ENCODE data around the gene HOXD8.

The HOXD8 gene

DNA sequence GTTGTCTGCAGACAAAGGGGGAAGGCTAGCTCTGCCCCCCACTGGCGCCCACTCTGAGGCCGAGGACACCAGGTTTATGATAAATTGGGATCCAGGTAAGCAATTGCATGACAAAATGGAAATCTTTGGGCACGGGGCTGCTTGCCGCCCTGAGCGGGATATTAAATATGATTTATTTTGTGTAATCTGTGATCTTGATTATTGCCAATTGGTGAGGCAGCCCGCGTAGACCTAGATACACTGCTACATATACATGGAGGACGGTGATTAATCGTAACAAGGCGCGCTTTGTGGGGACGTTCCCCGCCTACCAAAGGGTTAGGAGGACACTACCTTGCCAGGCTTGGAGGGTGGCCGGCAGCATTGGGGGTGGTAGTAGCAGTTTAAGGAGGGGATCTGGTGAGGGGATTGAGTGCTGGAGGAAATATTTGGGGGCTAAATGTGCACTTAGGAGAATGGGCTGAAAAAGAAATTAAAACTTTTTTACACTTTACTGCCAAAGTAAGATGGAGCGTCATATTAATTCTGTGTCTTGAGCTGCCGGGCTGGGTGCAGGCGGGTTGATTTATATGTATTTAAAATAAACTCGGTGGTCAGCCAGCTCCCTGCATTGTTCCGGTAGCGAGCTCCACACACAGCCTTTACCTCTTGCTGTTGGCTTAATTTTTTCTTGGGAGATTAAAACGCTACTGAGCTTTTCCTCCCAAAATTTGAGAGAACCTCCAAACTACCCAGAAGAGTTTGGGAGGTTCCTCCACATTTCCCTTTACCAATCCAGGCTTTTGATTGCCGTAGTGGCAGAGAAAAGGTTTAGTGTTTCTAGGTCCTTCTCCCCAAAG is 31.7 kb downstream of the HOXD8 start:
- FAIRE-seq: no peak

DNA sequence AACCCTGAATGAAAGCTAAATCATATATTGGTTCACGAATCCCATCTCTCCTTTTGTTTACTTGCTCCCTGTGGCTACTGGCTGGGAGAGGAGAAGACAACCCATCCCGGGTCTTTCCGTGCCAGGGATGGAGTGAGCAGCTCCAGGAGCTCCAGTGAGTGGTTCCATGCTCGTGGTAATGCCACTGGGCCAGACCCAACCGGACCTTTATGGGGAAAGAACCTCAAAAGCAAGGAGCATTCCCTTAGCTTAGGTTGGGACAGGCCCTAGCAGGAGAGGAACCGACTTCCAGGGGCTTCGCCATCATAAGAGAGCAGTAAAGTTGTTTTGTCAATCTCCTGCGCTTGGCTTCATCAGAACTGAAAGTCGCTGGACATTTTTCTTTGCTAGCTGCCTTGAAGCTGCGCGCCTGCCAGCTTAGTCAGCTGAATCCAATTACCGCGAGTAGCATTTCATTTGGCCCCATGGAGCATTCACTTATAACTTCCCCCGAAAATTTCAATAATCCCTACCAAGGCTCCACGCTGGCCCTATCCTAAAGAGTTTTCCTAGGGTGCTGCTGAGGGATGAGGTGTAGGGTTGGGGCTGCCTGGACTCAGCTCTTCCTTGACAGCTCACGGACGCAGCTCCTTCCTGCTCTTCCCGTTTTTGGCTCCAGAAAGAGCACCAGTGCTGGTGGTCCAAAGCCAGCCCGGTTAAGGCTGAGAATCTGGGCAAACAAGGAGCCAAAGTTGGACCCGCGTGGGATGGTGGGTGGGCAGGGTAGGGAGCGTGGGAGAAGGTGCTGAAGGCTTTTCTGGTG is 32.5 kb downstream of the HOXD8 start:
- FAIRE-seq: no peak

DNA sequence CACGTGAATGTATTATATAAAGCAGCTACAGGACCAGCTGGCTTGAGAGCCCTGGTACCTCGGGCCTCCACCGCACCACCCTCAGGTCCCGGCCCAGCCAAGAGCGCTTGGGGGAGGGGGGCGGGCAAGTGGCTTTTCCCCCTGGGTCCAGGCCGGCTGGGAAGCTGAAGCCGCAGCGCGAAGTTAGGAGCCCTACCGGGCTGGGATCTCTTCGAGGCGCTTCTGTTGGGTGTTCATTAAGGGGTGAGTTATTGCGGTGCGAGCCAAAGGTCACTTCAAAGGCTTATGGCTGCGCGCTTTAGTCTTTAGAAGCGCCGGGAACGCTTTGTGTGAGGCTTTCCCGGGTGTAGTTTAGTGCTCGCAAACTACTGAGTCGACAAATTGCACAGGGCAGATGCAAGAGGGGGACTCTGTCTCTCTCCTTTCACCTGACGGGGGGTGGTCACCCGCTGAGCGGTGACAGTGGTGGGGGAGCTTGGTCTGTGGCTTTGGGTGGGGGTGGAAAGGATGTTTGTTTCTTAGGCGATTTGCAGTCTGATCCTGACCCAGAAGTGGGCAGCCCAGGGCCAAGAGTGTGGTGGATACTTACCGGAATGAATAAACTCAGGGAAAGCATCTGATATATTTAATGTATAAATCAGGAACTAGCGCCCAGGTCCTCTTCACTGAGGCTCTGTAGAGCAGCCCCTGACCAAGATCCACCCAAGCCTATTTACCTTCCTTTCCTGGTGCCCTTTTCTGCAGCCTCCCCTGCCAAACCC is 33.6 kb downstream of the HOXD8 start:
- FAIRE-seq: no peak

- FAIRE-seq: no peak
Measured at GRCh38 chr2:176163672-176164056, 34.2 kb downstream of the HOXD8 start.

- no peak for FAIRE-seq
Measured at GRCh38 chr2:176164201-176164600, 34.7 kb downstream of the HOXD8 start.

- no peak for FAIRE-seq
Measured at GRCh38 chr2:176164611-176165369, 35.3 kb downstream of the HOXD8 start.

- FAIRE-seq: no peak
Measured at GRCh38 chr2:176165370-176166050, 36.0 kb downstream of the HOXD8 start.

DNA sequence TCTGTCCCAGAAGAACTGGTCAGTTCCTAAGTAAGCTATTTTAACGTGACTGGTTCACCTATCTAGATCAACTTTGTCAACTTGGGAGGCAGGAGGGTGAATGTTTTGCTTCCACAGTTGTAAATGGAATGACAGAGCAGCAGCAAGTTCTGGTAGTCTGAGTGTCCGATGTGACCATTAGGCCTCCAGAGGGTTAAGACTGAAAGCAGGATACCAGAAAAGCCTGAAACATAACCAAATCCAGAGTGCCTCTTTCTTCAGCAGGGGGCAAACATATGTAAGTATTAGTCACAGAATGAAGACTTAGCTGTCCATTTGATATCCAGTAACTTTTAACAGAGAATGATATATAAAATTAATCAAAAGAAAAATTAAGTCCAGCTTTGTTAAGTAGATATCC is 36.8 kb downstream of the HOXD8 start:
- FAIRE-seq: no peak

- no peak for FAIRE-seq
Measured at GRCh38 chr2:176167398-176167797, 37.9 kb downstream of the HOXD8 start.

GRCh38 chr2:176169181-176169580 is 39.7 kb downstream of the HOXD8 start:
- no peak for FAIRE-seq

DNA sequence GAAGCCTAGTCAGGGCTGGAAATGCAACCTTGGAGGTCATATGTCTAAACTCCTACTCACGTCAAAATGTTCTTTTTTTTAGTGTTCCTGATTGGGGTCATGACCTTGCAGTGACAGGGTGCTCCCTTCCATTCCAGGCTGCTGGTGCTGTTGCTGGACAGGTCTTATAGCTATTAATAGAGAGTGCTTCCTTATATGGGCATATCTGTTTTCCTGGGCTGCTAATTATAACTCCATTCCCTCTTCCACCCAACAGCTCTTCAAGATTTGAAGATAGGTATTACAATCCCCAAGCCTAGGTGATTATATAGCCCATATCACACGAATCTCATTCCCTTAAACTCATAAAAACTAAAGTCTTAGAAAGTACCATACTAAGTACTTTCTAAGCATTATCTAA is 40.2 kb downstream of the HOXD8 start:
- no peak for FAIRE-seq

DNA sequence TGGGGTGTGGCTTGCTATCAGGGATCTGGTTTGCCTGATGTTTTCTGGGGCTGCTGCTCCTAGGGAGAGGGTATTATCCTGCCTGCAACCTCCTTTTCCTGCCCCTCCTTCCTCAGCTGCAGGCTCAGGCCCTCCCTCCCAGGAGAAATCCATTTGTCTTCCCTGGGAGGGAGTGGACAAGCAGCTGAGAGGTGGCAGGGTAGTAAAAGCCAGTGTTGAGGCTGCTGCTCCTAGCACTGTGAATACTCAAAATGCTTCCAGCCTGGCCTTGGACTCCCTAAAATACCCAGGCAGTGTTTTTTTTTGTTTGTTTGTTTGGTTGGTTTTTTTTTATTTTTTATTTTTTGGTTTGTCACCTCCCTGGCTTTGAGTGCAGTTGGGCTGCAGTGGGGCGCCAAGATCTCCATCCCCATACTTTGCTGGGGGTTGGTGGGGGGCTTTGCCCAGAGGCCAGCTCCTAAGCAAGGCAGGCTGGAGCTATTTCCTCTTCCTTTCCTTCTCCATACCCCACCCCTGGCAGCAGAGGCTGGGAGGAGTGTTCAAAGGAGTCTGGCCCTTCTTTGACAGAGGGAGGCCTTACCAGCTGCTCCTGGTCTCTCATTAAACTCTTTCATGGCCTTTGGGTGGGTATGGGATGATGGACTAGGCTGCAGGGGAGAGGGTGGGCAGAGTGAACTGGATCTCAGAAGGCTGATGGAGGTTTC is 41.2 kb downstream of the HOXD8 start:
- FAIRE-seq: no peak

GRCh38 chr2:176171351-176172006 is 42.0 kb downstream of the HOXD8 start:
- no peak for FAIRE-seq

DNA sequence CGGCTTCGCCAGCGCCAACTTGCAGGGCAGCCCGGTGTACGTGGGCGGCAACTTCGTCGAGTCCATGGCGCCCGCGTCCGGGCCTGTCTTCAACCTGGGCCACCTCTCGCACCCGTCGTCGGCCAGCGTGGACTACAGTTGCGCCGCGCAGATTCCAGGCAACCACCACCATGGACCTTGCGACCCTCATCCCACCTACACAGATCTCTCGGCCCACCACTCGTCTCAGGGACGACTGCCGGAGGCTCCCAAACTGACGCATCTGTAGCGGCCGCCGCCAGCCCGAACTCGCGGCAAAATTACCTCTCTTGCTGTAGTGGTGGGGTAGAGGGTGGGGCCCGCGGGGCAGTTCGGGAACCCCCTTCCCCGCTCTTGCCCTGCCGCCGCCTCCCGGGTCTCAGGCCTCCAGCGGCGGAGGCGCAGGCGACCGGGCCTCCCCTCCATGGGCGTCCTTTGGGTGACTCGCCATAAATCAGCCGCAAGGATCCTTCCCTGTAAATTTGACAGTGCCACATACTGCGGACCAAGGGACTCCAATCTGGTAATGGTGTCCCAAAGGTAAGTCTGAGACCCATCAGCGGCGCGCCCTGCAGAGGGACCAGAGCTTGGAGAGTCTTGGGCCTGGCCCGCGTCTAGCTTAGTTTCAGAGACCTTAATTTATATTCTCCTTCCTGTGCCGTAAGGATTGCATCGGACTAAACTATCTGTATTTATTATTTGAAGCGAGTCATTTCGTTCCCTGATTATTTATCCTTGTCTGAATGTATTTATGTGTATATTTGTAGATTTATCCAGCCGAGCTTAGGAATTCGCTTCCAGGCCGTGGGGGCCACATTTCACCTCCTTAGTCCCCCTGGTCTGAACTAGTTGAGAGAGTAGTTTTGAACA is 42.7 kb downstream of the HOXD8 start:
- FAIRE-seq: no peak

DNA sequence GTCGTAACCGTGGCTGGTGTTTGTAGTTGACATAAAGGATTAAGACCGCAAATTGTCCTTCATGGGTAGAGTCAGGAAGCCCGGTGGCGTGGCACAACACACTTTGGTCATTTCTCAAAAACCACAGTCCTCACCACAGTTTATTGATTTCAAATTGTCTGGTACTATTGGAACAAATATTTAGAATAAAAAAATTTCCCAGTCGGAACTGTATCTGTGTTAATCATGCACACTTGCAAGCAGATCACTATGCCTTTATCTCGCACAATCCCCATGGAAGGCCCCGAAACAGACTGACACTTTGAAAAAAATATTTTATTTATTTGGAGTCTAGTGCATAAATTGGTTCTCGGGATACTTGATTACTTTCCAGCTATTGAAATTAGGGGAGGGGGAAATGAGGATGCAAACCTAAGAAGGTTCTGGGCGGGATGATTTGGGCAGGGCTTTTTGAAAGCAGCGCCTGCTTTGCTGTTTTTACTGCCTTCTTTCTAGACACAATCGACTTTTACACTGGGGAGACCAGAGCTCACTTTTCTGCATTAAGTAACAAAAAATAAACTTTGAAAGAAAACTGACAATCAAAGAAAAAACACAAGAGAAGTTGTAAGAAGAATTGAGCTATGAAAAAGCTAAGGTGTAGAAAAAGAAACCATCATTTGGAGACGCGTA is 43.5 kb downstream of the HOXD8 start:
- FAIRE-seq: no peak

- no peak for FAIRE-seq
Measured at GRCh38 chr2:176173567-176174381, 44.3 kb downstream of the HOXD8 start.

DNA sequence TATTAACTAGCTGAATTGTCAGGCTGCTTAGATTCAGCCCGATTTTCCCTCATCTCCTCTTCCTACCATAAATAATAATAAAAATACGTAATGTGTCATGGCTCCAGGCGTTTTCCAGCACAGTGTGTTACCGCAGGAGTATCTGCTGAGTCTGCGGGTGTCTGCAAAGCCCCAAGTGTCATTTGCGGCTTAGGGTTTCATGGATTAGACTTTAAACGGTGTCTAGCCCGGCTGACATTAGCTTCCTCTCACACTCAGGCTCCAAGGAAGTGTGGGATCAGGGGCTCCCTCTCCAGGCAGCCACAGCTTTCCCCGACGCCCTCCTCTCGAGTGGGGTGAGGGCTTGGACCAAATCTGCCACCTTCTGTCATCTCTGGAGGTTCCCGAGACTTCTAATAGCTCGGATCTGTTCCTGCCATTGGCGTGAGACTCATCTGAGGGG is 44.9 kb downstream of the HOXD8 start:
- no peak for FAIRE-seq
